Measurements from ENCODE around the gene PLOD3.
A peak's percentile ranks its signal among the peaks of the same experiment; 100 is the strongest.
"Not testable (repeated sequence)": the region's sequence is repeated elsewhere in the genome, so short reads cannot be mapped to it uniquely, and the experiment has no call there.

Gene PLOD3, protein sequence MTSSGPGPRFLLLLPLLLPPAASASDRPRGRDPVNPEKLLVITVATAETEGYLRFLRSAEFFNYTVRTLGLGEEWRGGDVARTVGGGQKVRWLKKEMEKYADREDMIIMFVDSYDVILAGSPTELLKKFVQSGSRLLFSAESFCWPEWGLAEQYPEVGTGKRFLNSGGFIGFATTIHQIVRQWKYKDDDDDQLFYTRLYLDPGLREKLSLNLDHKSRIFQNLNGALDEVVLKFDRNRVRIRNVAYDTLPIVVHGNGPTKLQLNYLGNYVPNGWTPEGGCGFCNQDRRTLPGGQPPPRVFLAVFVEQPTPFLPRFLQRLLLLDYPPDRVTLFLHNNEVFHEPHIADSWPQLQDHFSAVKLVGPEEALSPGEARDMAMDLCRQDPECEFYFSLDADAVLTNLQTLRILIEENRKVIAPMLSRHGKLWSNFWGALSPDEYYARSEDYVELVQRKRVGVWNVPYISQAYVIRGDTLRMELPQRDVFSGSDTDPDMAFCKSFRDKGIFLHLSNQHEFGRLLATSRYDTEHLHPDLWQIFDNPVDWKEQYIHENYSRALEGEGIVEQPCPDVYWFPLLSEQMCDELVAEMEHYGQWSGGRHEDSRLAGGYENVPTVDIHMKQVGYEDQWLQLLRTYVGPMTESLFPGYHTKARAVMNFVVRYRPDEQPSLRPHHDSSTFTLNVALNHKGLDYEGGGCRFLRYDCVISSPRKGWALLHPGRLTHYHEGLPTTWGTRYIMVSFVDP

DNA sequence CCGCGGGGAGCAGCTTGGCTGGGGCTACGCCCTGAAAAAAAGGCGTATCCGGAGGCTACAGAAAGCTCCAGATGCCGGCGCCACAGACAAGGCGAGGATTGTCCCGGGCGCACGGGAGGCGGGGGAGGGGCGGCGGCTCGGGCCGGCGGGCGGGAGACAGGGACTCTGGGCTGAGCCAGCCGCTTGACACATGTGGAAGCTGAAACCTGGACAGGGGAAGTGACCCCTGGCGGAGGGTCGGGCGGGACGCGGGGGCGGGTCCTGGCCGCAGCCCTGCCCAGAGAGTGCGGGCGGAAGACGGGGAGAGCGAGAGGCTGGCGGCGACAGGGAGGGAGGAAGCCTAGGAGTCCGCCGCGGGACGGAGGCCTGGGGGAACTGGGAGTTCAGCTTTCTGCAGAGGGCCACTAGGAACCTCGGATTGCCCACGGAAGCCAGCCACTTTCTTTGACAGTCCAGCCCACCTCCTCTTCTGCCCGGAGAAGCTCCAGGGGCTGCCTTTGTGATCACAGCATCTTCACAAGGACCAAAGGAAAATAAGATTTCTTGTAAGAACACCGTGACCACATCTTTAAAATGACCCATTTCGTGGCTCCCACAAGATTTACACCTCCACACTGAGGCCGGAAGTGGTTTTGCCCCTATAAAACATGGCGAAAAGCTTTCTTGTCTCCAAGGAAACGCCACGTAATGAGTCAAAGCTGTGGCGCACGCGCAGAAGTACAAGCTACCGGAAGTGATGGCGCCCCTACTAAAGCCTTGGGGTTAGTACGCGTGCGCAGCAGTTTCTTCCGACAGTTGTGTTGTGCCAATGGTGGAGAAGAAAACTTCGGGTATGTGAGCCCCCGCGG lies at the start of gene PLOD3, which contains the start of gene ZNHIT1:
Gene PLOD3 (minus strand): TSS at position 194 of the 848 bp plus-strand sequence. CDS start 307 bp downstream, outside the sequence.
Gene ZNHIT1 (plus strand): TSS at position 778 of the 848 bp plus-strand sequence. CDS start 31 bp downstream, at position 809.
- FAIRE-seq (peak; percentile 97), DNase-seq (ENCODE audit: low spot score) (peak; percentile 100)

DNA sequence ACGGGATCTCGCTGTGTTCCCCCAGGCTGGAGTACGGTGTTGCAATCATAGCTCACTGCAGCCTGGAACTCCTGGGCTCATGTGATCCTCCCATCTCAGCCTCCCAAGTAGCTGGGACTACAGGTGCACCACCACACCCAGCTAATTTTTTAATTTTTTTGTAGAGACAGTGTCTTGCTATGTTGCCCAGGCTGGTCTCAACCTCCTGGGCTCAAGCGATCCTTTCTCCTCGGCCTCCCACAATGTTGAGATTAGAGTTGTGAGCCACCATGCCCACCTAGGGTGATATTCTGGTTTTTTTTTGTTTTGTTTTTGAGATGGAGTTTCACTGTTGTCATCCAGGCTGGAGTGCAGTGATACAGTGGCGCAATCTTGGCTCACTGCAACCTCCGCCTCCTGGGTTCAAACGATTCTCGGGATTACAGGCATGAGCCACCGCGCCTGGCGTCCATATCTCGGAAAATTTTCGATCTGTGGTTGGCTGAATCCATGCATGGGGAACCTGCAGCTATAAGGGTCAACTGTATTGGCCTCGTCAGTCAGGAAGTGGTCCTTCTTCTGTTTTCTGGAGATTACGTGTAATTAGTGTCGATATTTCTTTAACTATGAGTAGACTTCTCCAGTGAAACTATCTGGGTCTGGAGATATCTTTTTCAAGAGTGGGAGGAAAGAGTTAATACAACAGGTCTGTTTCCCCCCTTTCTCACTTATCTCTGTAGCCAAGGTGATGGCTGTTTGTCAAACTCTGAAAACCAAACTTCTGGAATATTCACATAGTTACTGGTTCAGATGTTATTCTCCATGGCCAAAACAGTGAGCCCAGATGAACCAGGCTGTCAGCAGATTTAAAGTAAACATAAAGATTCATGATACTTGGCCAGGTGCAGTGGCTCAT lies 48.5 kb upstream of the PLOD3 start:
- DNase-seq (ENCODE audit: low spot score), result no peak
- no peak for FAIRE-seq

DNA sequence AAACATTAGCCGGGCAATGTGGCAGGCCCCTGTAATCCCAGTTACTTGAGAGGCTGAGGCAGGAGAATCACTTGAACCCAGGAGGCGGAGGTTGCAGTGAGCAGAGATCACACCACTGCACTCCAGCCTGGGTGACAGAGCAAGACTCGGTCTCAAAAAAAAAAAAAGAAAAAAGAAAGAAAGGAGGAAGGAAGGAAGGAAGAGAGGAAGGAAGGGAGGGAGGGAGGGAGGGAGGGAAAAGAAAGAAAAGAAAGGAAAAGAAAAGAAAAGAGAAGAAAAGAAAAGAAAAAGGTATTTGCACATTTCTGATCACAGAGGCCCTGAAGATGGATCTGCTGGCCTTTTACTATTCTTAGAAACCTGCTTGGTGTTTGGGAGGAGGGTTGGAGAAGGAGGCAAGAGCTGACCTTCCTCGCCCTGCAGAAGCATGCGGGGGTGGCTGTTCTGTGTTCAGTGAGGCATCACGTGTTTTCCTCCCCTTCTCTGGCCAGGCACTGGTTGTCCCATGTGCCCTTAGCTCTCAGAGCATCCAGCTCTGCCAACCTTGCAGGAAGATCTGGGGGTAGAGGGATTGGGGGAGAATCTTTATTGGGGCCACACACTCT lies 46.8 kb upstream of the PLOD3 start:
- FAIRE-seq, result peak; percentile 76
- not testable (repeated sequence) for DNase-seq (ENCODE audit: low spot score)

DNA sequence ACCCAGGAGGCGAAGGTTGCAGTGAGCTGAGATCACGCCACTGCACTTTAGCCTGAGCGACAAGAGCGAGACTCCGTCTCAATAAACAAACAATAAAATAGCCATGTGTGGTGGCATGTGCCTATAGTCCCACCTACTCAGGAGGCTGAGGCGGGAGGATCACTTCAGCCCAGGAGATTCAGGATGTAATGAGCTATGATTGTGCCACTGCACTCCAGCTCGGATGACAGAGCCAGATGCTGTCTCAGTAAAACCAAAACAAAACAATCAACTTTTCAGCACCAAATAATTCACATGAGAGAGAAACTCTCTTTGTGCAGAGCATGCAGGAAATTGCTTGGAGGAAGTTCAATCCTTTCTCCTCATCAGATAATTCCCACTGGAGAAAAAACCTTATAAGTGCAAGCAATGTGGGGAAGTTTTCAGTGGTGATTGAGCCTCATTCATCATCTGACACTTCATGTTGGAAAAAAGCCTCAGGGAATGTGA lies 40.9 kb upstream of the PLOD3 start:
- FAIRE-seq, result no peak

DNA sequence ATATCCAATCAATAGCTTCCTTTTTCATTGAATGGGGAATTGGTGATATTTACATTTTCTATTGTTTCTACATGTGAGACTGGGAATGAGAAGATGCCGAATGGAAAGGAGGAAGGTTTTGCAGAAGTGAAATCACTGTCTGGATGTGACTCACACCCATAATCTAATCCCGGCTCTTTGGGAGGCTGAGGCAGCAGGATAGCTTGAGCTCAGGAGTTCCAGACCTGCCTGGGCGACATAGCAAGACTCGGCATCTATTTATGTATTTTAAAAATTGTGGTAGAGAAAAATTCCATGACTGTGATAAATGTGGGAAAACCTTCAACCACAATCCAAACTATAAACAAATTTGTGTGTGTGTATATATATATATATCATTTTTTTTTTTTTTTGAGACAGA lies 38.4 kb upstream of the PLOD3 start:
- DNase-seq (ENCODE audit: low spot score), result no peak
- FAIRE-seq, result no peak

More for the DNA sequence above, 40.9 kb upstream of the PLOD3 start:
- DNase-seq (ENCODE audit: low spot score), result no peak

DNA sequence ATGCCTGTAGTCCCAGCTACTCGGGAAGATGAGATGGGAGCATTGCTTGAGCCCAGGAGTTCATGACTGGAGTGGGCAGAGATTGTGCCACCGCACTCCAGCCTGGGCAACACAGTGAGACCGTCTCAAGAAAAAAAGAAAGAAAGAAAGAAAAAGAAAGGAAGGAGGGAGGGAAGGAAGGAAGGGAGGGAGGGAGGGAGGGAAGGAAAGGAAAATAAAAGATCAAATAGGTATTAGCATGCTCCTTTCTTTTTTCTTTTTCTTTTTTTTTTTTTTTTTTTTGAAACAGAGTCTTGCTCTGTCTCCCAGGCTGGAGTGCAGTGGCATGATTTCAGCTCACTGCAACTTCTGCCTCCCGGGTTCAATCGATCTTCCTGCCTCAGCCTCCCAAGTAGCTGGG lies 35.8 kb upstream of the PLOD3 start:
- DNase-seq (ENCODE audit: low spot score); FAIRE-seq: not testable (repeated sequence)

DNA sequence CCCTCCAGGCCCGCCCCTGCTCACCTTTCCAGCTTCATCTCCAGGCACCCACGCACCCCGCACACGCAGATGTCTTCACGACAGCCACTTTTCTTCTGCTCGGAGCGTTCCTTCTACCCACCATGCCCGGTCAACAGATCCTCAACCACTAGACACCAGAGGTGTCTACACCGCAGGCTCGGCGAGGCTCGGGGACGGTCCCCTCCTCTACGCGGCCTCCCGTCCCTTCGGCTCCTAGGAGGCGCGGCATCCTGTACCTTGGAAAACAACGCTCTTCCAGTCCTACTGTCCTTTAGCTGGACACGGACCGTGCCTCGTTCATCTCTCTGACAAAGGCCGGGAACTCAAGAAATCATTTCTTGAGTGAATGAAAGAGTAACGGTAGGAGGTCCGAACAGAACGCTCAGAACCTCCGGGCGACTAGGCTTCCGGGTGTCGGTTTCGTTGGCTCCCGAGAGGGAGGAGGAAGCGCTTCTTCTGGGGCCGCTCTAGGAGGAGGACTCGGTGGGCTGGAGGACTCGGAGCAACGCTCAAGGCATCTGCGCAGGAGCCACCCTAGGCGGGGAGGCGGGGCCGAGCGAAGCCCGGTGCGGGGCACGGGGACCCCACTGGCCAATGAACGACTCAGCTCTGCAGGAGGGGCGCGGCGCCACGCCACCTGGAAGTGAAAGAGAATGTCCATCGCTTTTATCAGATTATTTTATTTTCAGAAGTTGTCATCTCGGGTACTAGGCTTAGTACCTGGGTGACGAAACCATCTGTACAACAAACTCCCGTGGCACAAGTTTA lies 34.7 kb upstream of the PLOD3 start:
- DNase-seq (ENCODE audit: low spot score) (peak; percentile 100), FAIRE-seq (peak; percentile 89)

DNA sequence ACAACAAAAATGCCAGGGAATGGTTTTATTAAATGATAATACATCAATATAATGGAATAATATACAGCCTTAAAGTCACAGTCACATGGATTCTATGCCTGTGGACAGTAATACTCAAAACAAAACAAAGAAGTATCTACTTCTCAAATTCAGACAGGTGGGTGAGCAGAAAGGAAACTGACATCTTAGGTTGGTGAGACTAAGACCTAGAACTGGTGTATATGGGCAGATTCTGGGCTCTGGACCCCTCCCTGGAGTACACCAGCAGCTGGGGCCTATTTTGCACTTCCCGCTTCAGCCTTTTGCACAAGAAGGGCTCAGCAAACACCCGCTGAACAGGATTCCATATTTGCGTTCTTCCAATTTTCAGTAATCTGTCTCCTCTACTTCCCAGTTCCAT lies 32.9 kb upstream of the PLOD3 start:
- no peak for FAIRE-seq
- DNase-seq (ENCODE audit: low spot score), result no peak

DNA sequence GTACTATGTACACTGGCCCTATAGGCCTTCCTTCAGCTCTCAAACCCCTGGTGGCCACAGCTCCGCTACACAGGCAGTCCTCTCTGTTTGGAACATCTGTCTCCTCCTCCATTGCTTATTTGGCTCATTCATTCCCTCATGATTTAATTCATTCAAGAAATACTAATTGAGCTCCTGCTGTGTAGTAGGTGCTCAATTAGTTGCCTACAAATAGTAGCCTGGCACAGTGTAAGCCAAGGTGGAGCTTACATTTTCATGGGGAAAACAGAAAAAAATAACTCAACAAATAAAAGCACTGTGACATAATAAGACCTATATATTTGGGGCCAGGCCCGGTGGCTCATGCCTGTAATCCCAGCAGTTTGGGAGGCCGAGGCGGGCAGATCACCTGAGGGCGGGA lies 30.9 kb upstream of the PLOD3 start:
- FAIRE-seq (no peak), DNase-seq (ENCODE audit: low spot score) (no peak)

DNA sequence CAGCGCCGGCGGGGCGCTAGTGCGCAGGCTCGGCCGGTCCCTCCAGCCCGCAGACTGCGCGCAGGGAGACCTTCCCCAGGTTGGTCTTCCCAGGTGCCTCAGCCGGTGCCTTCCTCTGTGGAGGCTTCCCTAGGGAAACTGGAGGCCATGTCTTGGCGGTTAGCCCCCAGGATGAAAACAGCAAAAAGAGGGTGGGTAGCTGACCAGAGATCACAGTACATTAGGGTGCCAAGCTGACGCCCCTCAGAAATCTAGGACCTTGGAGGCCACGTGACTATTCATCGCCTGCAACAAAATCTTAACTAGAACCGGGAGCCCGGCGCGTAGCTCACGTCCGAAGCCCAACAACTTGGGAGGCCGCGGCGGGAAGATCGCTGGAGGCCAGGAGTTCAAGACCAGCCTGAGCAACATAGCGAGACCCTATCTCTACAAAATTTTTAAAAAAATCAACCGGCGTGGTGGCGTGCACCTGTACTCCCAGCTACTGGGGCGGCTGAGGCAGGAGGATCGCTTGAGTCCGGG lies 27.8 kb upstream of the PLOD3 start:
- FAIRE-seq, result no peak

DNA sequence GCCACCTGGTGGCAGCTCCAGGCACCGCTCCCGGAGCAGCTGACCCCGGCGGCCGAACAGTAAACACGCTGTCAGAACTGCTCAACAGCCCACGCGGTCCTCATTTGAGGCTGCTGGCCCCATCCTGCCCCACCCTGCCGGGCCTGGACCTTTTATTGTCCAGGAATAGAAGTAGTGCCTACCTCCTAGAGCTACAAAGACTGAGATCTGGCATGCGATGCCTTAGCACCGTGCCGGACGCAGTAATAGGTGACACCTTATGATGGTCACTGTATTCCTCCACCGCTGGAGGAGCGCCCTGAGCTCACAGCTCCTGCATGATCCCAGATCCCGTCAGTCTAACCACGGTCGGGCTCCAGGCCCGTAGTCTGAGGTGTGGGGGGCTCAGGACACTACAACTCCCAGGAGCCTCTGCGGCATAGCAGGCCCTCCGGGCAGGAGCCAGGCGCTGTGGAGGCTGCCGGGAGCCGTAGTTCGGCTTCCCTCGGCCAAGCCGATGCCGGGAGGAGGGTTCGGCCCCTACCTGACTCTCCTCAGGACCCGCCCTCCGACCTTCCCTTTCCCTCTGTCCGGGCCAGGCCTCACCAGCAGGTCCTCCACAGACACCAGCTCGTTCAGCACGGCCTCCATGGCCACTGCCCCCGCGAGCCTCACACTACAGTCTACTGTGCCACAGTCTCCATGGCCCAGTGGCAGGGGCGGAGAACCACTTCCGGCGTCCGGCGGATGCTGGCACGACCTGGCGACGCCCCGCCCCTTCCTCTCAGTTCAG lies 27.2 kb upstream of the PLOD3 start, which contains the start of gene FIS1:
Gene FIS1 (minus strand): TSS at position 707 of the 772 bp plus-strand sequence. CDS start 77 bp downstream, at position 630.
- DNase-seq (ENCODE audit: low spot score), result peak; percentile 99
- FAIRE-seq, result peak; percentile 87

More for the DNA sequence above, 27.8 kb upstream of the PLOD3 start:
- DNase-seq (ENCODE audit: low spot score), result no peak

DNA sequence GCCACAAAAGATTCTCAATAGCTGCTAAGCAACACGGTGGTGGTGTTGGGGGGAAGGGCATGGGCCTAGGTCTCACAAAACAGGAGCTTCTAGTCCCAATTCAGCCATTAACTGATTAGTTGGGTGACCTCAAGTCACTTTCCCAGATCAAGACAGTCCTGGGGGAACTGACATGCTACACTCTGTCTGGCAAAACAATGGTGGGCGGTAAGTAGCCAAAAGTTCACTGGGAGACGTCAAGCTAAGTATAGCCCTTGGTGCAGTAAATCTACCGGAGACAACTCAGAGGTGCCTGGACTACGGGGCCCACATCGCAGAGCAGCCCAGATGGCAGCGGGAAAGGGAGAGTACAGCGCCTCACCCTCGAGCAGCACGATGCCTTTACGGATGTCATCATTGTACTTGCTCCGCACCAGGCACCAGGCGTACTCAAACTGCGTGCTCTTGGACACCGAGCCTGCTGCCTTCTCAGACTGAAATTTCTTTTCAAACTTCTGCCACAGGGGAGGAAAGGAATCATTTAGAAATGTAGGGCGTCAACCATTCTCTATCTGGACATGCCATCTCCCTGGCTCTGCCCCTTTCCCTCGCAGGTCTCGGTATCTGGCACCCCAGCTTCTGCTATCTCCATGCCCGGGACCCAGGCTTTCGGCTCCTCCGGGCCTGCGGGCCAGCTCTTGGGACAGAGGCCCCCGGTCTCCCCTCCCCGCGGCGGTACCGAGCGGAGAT lies 26.4 kb upstream of the PLOD3 start:
- no peak for FAIRE-seq
- DNase-seq (ENCODE audit: low spot score), result no peak

DNA sequence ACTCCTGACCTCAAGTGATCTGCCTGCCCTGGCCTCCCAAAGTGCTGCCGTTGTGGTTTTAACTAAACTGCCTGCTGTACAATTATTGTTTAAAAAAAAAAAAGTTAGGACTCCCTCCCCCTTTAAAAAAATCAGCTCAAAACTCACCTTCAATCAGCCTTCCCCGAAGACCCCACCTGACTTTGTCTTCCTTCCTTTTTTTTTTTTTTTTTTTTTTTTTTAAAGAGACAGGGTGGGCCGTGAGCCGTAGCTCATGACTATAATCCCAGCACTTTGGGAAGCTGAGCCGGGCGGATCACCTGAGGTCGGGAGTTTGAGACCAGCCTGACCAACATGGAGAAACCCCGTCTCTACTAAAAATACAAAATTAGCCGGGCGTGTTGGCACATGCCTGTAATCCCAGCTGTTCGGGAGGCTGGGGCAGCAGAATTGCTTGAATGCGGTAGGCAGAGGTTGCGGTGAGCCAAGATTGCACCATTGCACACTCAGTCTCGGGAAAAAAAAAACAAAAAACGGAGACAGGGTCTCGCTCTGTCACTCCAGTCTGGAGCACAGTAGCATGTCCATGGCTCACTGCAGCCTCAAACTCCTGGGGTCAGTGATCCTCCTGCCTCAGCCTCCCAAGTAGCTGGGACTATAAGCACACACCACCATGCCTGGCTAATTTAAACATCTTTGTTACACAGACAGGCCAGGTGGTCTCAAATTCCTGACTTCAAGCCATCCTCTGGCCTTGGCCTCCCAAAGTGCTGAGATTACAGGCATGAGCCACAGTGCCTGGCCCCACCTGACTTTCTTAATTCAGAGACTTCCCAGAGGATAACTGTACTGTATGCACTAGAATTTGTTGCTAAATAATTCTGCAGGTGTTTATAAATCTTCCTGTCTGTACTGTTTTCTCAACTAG lies 24.3 kb upstream of the PLOD3 start:
- no peak for FAIRE-seq
- DNase-seq (ENCODE audit: low spot score), result no peak

DNA sequence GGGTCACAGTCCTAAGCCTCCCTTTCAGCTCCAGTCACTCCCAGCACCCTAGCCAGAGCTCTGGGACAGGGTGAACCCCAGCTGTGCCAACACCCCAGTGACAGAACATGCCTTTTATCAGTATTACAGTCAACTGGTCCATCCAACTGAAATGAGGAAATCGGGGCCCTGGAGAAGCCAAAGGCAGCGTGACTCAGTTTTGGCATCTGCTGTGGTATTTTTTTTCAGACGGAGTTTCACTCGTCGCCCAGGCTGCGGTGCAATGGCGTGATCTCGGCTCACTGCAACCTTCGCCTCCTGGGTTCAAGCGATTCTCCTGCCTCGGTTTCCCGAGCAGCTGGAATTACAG lies 23.6 kb upstream of the PLOD3 start:
- no peak for DNase-seq (ENCODE audit: low spot score)
- FAIRE-seq, result no peak

DNA sequence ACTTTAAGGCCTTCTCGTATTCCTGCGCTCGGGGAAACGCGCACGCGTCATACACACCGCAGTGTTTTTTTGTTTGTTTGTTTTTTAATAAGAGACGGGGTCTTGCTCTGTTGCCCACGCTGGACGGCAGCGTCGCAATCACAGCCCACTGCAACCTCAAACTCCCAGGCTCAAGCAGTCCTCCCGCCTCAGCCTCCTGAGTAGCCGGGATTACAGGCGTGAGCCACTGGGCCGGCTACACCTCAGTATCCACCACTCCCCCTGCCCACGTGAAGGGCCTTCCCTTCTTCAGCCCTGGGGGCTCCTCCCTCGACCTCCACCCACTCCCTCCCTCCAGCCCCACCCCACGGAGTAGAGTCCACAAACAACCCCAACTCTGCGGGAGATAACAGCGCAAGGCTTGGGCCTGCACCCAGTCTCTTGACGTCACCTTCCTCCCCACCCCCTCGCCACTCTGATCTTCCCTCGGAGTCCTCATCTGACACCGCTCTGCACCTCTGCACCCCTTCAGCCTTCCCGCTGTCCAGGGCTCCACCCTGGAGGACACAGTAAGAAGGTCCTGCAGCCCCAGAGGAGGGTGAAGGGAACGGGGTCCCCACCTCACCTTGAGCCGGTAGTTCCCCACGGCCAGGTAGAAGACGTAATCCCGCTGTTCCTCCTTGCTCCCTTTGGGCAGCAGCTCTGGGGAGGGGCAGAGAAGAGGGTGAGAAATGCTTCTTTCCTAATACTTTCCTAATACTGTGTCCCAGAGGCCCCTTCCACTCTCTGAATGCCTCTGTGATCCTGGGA lies 23.0 kb upstream of the PLOD3 start:
- FAIRE-seq, result no peak
- no peak for DNase-seq (ENCODE audit: low spot score)

DNA sequence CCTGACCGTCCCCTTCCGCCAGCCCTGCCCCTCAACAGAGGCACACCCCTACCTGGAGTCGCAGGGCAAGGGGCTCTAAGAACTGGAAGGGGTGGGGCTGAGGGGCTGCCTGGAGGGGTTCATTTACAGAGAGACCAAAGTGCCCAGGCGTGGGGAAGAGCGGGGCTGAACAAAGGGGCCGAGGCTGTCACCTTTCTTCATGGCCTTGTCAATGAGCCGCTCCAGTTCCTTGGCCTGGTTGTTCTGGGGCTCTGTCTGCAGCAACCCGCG lies 22.5 kb upstream of the PLOD3 start:
- DNase-seq (ENCODE audit: low spot score), result no peak
- FAIRE-seq, result no peak

Measured in urothelium cell line (cell line).